Activated B cell treated with CpG ODN at 0.5 μM for 24 hours (primary cell): ENCODE data around the gene SNX8. TPM values are rescaled to one million over a fixed set of nuclear protein-coding genes. Genes with fewer than 3 reads are reported as not detected.

Experiments
- ATAC-seq: fragments of 200-7000 bp; cut with Tn5 transposase; one replicate; pipeline ENCODE4 v1.10.0; 2021; ENCODE audit warnings: low read depth, mild to moderate bottlenecking, moderate library complexity
- CTCF ChIA-PET: fragments of 350-600 bp; sonication (Branson Sonifier 250); formaldehyde crosslinking; loops from one replicate; lab custom pipeline; 2021; ENCODE audit warnings: antibody characterized with exemption; lab: Charles Lee
- POLR2A ChIA-PET: fragments of 350-600 bp; sonication (Branson Sonifier 250); formaldehyde crosslinking; loops from one replicate; lab custom pipeline; 2021; ENCODE audit warnings: antibody characterized with exemption; lab: Charles Lee
- DNase-seq: peaks from one replicate; pipeline ENCODE4 v3.0.0; 2022
- H3K27ac Mint-ChIP-seq: one replicate; pipeline ENCODE4 v1.8.0; 2020; ENCODE audit warnings: mixed read lengths
- H3K27me3 Mint-ChIP-seq: one replicate; pipeline ENCODE4 v1.8.0; 2021; ENCODE audit warnings: mixed read lengths
- H3K36me3 Mint-ChIP-seq: one replicate; pipeline ENCODE4 v1.8.0; 2021; ENCODE audit warnings: low read depth, mixed read lengths
- H3K4me1 Mint-ChIP-seq: one replicate; pipeline ENCODE4 v1.8.0; 2021; ENCODE audit warnings: mixed read lengths
- H3K4me3 Mint-ChIP-seq: one replicate; pipeline ENCODE4 v1.8.0; 2020; ENCODE audit warnings: mild to moderate bottlenecking, mixed read lengths
- H3K9me3 Mint-ChIP-seq: one replicate; pipeline ENCODE4 v1.8.0; 2020; ENCODE audit warnings: mixed read lengths
- intact Hi-C: fragments of 100-400 bp; cut with micrococcal nuclease; formaldehyde crosslinking; loops from one replicate; pipeline ENCODE4 v1.15.1; 2024
- total RNA-seq: library from RNA; stranded (reverse); gene quantifications from 2 replicates; pipeline ENCODE4 v1.2.3, GENCODE V29; 2022
- TF ChIP-seq, protein P1 (sequence below): fragments of 200-600 bp; IDR thresholded peaks from one replicate; pipeline ENCODE4 v1.8.0; 2022; ENCODE audit warnings: antibody characterized with exemption, mild to moderate bottlenecking

The SNX8 gene, protein sequence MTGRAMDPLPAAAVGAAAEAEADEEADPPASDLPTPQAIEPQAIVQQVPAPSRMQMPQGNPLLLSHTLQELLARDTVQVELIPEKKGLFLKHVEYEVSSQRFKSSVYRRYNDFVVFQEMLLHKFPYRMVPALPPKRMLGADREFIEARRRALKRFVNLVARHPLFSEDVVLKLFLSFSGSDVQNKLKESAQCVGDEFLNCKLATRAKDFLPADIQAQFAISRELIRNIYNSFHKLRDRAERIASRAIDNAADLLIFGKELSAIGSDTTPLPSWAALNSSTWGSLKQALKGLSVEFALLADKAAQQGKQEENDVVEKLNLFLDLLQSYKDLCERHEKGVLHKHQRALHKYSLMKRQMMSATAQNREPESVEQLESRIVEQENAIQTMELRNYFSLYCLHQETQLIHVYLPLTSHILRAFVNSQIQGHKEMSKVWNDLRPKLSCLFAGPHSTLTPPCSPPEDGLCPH
- total RNA-seq: 175 and 181 TPM in 2 replicates

DNA sequence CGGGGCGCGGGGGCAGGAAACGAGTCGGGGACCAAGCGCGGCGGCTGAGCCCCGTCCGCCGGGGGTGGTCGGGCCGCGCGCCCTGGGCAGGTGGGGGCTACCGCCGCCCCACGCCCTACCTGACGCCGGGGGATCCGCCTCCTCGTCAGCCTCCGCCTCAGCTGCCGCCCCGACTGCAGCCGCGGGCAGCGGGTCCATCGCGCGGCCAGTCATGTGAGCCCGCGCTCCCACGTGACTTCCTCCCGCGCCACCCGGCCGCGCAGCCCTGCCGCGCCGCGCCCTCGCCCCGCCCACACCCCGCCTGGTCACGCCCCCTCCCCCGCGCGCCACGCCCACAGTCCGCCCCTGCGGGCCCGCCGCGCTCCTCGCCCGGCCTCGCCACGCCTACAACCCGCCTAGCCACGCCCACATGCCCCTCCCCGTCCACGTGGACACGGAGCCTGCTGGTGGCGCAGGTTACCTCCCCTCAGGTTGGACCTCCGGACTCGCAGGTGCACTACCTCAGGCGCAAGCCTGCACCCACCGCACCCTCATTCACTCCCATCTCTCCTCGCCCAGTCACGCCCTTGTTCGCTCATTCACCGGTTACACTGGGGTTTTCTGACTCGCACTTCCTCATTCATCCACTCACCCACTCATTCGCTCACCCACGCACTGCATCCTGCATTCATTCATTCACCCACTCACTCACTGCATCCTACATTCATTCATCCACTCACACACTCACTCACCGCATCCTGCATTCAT lies at the start of gene SNX8:
Gene SNX8, minus strand, starts transcription at position 233 of the 747 bp plus-strand sequence. Its CDS starts 20 bp downstream, at position 213.
- ChIA-PET POLR2A (interaction anchor here (0.6 to 3.1 kb wide), 13 partner anchors 10 to 215 kb away, joined by 3 to 75 read pairs (median 6); partner anchors contain the start of genes EIF3B, MAD1L1, MRM2 and NUDT1), CTCF (no interaction called here)
- Mint-ChIP-seq H3K27ac (peak within 1 kb of the TSS; percentile 98), H3K4me3 (no peak within 1 kb of the TSS), H3K27me3 (no peaks in the 10 kb centered on the region), H3K4me1 (peaks cover 47% of the 10 kb centered on the region), H3K9me3 (no peaks in the 10 kb centered on the region), H3K36me3 (peaks cover 31% of the 10 kb centered on the region)
- ATAC-seq: peak; percentile 77
- intact Hi-C loops: loop anchor here (1.0 to 10.0 kb wide), 9 partner anchors 15 to 1290 kb away; partner anchors contain the start of genes CHST12, EIF3B and MAD1L1
- TF ChIP-seq, protein P1, sequence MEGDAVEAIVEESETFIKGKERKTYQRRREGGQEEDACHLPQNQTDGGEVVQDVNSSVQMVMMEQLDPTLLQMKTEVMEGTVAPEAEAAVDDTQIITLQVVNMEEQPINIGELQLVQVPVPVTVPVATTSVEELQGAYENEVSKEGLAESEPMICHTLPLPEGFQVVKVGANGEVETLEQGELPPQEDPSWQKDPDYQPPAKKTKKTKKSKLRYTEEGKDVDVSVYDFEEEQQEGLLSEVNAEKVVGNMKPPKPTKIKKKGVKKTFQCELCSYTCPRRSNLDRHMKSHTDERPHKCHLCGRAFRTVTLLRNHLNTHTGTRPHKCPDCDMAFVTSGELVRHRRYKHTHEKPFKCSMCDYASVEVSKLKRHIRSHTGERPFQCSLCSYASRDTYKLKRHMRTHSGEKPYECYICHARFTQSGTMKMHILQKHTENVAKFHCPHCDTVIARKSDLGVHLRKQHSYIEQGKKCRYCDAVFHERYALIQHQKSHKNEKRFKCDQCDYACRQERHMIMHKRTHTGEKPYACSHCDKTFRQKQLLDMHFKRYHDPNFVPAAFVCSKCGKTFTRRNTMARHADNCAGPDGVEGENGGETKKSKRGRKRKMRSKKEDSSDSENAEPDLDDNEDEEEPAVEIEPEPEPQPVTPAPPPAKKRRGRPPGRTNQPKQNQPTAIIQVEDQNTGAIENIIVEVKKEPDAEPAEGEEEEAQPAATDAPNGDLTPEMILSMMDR: no peak
- DNase-seq: peak; percentile 99

DNA sequence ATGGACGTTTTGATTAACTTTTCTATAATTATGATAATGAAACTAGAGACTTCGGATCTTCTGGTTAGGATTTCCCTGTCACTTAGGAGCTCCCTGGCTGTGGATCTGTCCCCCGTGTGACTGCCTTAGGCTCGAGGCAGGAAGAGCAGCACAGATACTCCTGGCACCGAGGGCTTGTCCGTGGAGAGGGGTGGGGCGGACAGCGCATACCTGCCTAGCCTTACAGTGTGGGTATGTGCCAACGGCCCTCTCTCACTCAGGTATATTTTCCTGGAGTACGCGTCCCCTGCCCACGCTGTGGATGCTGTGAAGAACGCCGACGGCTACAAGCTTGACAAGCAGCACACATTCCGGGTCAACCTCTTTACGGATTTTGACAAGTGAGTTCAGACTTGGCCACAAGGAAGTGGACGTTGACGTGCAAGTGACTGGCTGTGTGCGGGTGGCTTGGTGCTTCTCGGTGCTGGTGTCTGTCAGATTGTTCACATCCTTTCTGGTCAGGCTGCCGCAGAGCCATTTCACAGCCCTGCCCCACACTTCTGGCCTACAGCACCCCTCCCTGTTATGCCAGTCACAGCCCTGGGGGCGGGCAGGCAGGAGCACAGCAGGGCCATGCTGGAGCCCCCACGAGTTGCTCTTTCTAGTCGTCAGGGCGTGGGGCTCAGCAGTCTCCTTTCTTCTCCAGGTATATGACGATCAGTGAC lies 48.3 kb upstream of the SNX8 start:
- Mint-ChIP-seq H3K4me3 (no peak overlapping the region), H3K4me1 (peaks cover 22% of the 10 kb centered on the region), H3K27ac (no peak overlapping the region), H3K27me3 (no peaks in the 10 kb centered on the region), H3K9me3 (no peaks in the 10 kb centered on the region), H3K36me3 (peaks cover 84% of the 10 kb centered on the region)
- TF ChIP-seq, protein P1: no peak
- intact Hi-C loops: no loop called here
- ChIA-PET POLR2A (no interaction called here), CTCF (interaction anchor here (0.8 kb wide), 1 partner anchor 15 kb away, joined by 4 read pairs; no protein-coding TSS in a partner anchor)
- DNase-seq: no peak
- ATAC-seq: no peak

DNA sequence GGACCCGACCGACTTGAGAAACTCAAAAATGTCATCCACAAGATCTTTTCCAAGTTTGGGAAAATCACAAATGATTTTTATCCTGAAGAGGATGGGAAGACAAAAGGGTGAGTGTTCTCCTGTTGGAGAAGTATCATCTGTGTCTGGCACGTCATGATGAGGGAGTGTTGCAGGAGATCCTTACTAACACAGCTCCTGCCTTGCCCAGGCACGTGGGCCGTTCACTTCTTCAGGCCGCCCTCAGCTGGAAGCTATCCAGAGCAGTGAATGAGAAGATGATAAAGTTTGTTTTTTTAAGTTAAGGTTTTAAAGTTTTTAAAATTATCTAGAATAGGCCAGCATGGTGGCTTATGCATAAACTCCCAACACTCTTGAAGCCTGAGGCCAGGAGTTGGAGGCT lies 46.6 kb upstream of the SNX8 start:
- H3K27me3 Mint-ChIP-seq: no peaks in the 10 kb centered on the region
- ChIA-PET POLR2A (no interaction called here), CTCF (no interaction called here)
- ATAC-seq: no peak
- H3K4me3 Mint-ChIP-seq: no peak overlapping the region
- no peaks in the 10 kb centered on the region for H3K9me3 Mint-ChIP-seq
- no peak for DNase-seq
- H3K4me1 Mint-ChIP-seq: peaks cover 38% of the 10 kb centered on the region
- H3K27ac Mint-ChIP-seq: no peak overlapping the region
- intact Hi-C loops: no loop called here
- TF ChIP-seq, protein P1: no peak
- peaks cover 78% of the 10 kb centered on the region for H3K36me3 Mint-ChIP-seq

DNA sequence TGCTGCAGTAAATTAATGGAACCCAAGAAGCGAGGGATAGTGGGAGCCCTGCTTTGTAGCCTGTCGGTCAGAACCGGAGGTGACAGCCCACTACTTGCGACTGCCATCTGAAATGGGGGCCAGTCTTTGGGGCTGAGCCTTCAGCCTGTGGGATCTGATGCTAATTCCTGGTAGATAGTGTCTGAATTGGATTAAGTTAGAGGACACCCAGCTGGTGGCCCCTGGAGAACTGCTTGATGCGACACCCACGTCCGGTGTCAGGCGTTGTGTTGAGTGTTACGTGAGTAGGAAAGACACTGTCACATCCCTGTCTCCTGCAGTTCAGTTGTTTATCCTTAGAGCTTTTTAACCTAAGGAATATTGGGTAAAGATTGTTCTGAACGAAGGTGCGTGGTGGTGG lies 45.4 kb upstream of the SNX8 start:
- TF ChIP-seq, protein P1: no peak
- POLR2A ChIA-PET: no interaction called here
- Mint-ChIP-seq H3K27me3 (no peaks in the 10 kb centered on the region), H3K4me3 (no peak overlapping the region), H3K9me3 (no peaks in the 10 kb centered on the region), H3K27ac (no peak overlapping the region), H3K36me3 (peaks cover 69% of the 10 kb centered on the region), H3K4me1 (peaks cover 42% of the 10 kb centered on the region)
- intact Hi-C loops: no loop called here
- ATAC-seq: no peak
- no peak for DNase-seq
- CTCF ChIA-PET: interaction anchor here (1.2 to 2.7 kb wide), 2 partner anchors 12 to 98 kb away, joined by 3 to 8 read pairs; no protein-coding TSS in a partner anchor
